HG03442 (cell line): ENCODE results near the gene DHX30.
"Not testable (repeated sequence)": the region's sequence is repeated elsewhere in the genome, so short reads cannot be mapped to it uniquely, and the experiment has no call there.

ENCODE experiments used
- ATAC-seq: cut with Tn5 transposase; IDR thresholded peaks from one replicate; pipeline ENCODE4 v1.9.1; 2021; ENCODE audit warnings: mild to moderate bottlenecking, moderate library complexity; ENCODE audit not compliant: unreplicated experiment

The DHX30 gene

GRCh38 chr3:47802734-47803479 is at the start of gene DHX30:
Gene DHX30, plus strand, starts transcription at chr3:47803138. Its CDS starts 7,546 bp downstream, at chr3:47810684.
- peak; percentile 81 for ATAC-seq

- no peak for ATAC-seq
These were observed 44.5 kb upstream of the DHX30 start for GRCh38 chr3:47758261-47759025.

- not testable (repeated sequence) for ATAC-seq
These were observed 42.7 kb upstream of the DHX30 start for GRCh38 chr3:47760207-47760606.

- no peak for ATAC-seq
These were observed 41.9 kb upstream of the DHX30 start for GRCh38 chr3:47761046-47761445.

- ATAC-seq: no peak
These were observed 40.7 kb upstream of the DHX30 start for GRCh38 chr3:47762233-47762632.

- no peak for ATAC-seq
These were observed 36.8 kb upstream of the DHX30 start for GRCh38 chr3:47766186-47766585.

GRCh38 chr3:47772047-47772446 is 30.9 kb upstream of the DHX30 start:
- ATAC-seq: no peak

GRCh38 chr3:47772788-47773187 is 30.1 kb upstream of the DHX30 start:
- ATAC-seq: no peak

GRCh38 chr3:47778746-47779145 is 24.2 kb upstream of the DHX30 start:
- ATAC-seq: no peak

- ATAC-seq: peak; percentile 28
These were observed 21.9 kb upstream of the DHX30 start for GRCh38 chr3:47780741-47781684.

- peak; percentile 80 for ATAC-seq
These were observed 21.1 kb upstream of the DHX30 start, which contains the start of gene SMARCC1 for GRCh38 chr3:47781685-47782445. Gene SMARCC1, minus strand, starts transcription at chr3:47781893. Its CDS starts 96 bp downstream, at chr3:47781797.

GRCh38 chr3:47782446-47783308 is 20.3 kb upstream of the DHX30 start:
- no peak for ATAC-seq

GRCh38 chr3:47783673-47784072 is 19.3 kb upstream of the DHX30 start:
- ATAC-seq: no peak

- ATAC-seq: no peak
These were observed 11.6 kb upstream of the DHX30 start for GRCh38 chr3:47791193-47791855.

- ATAC-seq: no peak
These were observed 10.2 kb upstream of the DHX30 start for GRCh38 chr3:47792699-47793098.

GRCh38 chr3:47794544-47794943 is 8.4 kb upstream of the DHX30 start:
- ATAC-seq: no peak

GRCh38 chr3:47799733-47800132 is 3.2 kb upstream of the DHX30 start:
- no peak for ATAC-seq

GRCh38 chr3:47803480-47804025 is 615 bp downstream of the DHX30 start:
- ATAC-seq: no peak
